ENCODE measurements around the gene UPP2. TPM values are rescaled to one million over a fixed set of nuclear protein-coding genes. Genes with fewer than 3 reads are reported as not detected.

The UPP2 gene
- total and polyA plus RNA-seq, 2 of the 13 experiments (the other 11 are each of a cell fraction or from before 2014, with no cell fraction given): 0.07 to 0.28 TPM

DNA sequence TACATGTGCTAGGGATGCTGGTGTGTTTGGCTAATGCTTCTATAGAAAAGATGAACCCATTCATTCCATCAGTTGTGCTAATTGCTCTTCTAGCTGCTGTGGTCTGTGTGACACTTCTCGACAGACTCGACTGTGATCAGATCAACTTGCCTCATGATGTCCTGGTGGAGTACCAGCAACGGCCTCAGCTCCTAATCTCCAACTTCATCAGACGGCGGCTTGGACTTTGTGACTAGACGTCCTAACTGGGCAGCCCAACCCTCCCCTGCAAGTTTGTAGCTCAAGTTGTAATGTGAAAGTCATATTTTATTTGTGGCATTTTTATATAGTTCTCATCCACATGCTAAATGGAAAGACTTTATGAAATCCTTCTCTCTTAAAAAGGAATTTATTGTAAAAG is 33.0 kb downstream of the UPP2 start (continued):
- TF ChIP-seq, protein P1, sequence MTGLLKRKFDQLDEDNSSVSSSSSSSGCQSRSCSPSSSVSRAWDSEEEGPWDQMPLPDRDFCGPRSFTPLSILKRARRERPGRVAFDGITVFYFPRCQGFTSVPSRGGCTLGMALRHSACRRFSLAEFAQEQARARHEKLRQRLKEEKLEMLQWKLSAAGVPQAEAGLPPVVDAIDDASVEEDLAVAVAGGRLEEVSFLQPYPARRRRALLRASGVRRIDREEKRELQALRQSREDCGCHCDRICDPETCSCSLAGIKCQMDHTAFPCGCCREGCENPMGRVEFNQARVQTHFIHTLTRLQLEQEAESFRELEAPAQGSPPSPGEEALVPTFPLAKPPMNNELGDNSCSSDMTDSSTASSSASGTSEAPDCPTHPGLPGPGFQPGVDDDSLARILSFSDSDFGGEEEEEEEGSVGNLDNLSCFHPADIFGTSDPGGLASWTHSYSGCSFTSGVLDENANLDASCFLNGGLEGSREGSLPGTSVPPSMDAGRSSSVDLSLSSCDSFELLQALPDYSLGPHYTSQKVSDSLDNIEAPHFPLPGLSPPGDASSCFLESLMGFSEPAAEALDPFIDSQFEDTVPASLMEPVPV (CRISPR knock-in tag; IDR thresholded peaks at IDR 0.05): no peak
- TF ChIP-seq MED1 (CRISPR knock-in tag; IDR thresholded peaks at IDR 0.05) (peak; percentile 51; the same call in 1 of the 2 replicates), ZMYM3 (CRISPR knock-in tag; IDR thresholded peaks at IDR 0.05) (peak; percentile 62), ELF3 (CRISPR knock-in tag; IDR thresholded peaks at IDR 0.05) (peak; percentile 51; the same call in 1 of the 2 replicates), ZNF841 (CRISPR knock-in tag; IDR thresholded peaks at IDR 0.05; ENCODE audit: borderline replicate concordance) (no peak), ZBTB2 (CRISPR knock-in tag; IDR thresholded peaks at IDR 0.05; ENCODE audit: low read depth) (no peak), ZNF816 (CRISPR knock-in tag; IDR thresholded peaks at IDR 0.05; ENCODE audit: borderline replicate concordance) (peak; percentile 84; the same call in 1 of the 2 replicates), ZNF883 (CRISPR knock-in tag; IDR thresholded peaks at IDR 0.05; ENCODE audit: not compliant biosample characterization) (no peak)
- TF ChIP-seq, protein P2, sequence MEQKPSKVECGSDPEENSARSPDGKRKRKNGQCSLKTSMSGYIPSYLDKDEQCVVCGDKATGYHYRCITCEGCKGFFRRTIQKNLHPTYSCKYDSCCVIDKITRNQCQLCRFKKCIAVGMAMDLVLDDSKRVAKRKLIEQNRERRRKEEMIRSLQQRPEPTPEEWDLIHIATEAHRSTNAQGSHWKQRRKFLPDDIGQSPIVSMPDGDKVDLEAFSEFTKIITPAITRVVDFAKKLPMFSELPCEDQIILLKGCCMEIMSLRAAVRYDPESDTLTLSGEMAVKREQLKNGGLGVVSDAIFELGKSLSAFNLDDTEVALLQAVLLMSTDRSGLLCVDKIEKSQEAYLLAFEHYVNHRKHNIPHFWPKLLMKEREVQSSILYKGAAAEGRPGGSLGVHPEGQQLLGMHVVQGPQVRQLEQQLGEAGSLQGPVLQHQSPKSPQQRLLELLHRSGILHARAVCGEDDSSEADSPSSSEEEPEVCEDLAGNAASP (CRISPR knock-in tag; IDR thresholded peaks at IDR 0.05; ENCODE audit: borderline replicate concordance): peak; percentile 19; the same call in 1 of the 2 replicates
